ENCODE data around the gene ASXL1.
"Not testable (repeated sequence)": the region's sequence is repeated elsewhere in the genome, so short reads cannot be mapped to it uniquely, and the experiment has no call there.

ASXL1 gene

DNA sequence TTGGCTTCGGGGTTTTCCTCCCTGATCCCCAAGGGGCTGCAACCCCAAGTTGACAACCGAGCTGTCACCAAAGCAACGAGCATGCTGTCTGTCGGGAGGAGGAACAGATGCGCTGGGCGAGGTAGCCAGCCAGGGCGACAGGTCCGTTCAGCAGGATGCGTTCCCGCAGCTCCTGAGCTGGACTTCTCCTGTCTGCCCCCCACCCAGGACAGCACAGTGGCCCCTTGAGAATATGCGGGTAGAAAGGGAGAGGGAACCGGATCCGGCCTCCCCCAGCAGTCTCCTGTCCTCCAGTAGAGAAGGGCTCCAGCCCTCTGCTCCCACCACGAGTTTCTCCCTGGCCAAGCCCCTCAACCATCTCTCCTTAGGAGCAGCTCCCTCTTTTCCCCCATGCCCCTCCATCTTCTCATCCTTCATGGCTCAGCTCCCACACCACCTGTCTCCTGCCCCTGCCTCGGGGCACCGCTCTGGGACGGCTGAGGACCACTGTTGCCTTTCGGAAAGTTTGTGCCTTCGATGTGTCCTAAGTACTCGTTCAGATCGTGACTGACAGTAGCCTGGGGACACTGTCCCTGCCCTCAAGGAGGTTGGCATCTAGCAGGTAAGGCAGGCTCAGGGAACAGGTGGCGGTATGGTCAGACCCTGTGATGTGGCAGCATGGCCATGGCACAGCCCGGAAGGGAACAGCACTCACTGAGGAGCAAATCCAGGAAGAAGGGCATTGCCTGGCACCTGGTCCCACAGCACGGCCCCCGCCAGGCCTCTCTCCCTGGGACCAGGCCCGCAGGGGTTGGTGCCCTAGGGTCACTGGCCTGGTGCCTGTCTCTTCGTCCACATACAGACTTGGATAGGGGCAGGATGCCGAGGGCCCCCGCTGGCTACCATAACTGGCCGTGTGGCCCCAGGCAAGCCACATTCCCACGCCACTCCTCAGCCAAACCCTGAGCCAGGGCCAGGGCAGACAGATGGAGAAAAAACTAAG is 96.3 kb downstream of the ASXL1 start:
- no peak for DNase-seq (ENCODE audit: low read depth)

DNA sequence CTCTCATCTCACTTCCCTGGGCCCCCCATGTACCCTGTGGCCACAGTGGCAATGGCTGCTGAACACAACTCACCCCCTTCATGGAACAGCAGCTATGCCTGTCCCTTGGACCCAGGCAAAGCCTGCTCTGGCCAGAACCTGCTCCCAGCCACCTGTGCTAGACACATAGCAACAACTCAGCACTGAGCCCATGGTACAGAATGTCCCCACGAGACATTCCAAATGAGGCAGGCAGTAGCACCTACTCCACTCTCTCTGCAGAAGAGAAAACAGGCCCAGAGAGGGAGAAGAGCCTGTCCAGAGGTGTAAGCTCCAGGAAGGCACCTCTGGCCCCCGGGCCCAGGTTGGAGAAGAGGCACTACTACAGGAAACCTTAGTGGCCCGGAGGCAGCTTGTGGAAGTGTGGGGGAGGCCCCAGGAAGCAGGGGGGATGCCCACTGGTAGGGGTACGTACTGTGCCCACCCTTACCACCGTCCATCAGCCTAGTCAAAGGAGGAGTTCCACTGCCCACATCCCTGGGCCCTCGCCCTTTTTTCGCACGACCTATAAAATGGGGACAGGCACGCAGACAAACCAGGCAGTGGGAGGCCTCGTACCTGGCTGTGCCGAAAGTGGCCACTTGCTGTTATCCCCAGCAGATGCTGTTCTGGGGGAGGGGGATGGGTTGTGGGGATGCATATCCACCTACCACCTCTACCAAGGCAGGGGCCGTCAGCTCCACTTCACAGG is 97.2 kb downstream of the ASXL1 start:
- DNase-seq (ENCODE audit: low read depth), result no peak

DNA sequence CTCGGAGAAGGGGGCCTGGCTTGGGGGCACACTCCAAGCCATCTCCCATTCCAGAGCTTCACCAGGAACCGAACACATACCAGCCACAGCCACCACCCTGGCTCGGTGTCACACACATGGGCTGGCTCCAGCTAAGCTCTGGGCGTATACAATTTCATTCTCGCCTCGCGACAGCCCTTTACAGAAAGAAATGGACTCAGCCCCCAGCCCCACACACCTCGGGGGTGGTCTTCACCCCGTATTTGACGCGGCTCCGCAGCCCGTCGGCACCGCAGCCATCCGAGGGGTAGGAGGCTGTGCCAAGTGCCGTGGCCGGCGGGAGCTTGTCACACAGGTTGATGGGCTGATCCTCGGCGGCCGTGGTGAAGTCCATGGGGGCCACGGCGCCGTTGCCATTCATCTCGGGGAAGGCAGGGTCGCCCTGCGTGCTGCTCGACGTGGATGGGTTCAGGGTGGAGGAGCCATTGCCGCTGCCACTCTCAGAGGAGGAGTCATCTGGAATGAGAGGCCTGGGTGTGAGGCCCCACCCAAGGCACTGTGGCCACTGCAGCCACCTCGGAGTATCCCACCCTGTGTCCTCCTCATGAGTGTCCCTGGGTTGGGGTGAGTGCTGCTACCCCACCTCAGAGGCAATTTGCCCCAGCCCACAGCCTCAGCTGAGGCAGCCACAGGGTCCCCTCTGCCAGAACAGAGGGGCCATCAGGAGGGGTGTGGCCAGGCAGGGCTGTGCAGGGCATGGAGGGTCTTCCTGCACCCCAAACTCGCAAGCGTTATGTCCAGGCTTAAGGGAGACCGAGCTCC is 98.0 kb downstream of the ASXL1 start:
- DNase-seq (ENCODE audit: low read depth), result no peak

DNA sequence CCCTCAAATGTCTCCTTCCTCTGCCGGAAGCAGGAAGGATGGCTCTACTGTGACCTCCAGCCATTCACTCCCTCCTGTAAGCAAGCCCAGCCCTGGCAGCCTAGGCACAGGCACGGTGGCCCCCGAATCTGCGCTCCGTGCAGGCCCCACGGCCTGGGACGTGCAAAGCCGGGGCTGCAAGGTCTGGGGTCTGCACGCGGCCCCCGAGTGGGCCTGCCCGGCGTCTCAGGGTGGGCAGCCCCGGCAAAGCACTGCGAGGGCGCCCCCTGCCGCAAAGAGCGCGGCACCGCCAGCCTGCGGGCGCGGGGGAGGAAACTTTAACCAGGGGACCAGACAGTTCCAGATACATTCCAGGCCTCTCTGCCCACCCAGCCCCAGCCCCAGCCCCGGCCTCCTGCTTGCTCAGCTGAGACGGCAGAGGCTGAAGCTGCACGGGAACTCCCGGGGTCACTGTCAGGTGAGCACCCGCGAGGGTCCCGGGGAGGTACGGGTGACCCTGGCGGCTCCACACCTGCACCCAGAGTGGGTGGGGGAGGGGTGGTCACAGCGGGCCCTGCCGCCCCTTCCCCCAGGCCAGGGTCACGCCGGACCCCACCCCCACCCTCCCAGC is 98.8 kb downstream of the ASXL1 start:
- DNase-seq (ENCODE audit: low read depth), result peak; percentile 14

DNA sequence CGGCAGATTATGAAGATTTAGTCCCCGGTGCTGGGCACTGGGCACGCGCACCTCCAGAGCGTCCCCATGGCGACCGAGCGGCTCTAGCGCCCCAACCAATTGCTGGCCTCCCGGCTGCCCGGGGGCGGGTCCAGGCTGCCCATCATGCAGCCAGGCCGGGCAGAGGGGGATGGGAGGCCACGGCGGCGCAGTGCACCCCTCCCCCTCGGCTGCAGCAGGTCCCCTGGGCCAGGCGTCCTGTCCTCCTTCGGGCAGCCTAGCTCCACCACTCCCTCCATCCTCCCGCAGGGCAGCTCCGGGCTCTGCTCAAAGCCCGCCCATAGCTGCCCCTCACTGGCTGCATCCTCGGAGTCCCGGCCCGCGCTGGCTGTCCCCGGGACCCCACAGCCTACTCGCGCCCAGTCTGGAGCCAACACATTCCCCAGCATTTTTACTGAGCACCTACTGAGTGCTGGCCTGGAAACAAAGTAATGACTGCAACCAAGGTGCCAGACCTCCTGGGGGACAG is 99.4 kb downstream of the ASXL1 start:
- no peak for DNase-seq (ENCODE audit: low read depth)

DNA sequence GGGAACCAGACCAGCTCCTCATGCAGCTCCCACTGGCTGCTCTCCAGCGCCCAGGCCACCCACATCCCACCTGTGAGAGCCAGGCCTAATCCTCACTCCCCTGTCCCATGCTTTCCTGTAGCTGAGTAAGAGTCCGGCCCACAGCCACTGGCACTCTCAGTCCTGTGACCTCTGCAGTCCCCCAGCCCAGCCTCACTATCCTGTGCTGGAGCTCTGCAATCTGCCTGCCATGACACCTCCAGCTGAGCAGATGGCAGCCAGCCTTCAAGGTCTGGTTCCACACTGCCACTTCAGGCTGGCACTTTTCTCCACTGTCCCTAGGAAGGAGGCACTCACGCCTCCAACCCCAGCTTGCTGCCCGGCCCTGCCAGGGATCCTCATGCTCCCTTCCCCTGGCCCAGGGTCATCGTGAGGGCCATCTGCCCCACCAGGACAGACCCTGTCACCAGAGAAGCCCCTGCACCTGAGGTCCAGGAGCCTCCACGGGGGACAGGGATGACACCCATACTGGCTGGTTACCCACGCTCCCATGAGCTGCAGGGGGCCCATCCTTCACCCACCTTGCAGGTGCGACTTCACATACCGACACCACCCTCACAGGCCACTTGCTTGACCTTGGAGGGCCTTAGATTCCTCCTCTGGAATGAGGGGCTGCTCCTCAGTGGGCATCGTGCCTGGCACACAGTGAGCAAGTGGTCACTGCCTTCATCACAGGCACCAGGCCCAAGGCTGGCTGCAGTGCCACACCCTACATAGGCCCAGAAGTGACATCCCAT is 100.1 kb downstream of the ASXL1 start:
- DNase-seq (ENCODE audit: low read depth), result no peak

DNA sequence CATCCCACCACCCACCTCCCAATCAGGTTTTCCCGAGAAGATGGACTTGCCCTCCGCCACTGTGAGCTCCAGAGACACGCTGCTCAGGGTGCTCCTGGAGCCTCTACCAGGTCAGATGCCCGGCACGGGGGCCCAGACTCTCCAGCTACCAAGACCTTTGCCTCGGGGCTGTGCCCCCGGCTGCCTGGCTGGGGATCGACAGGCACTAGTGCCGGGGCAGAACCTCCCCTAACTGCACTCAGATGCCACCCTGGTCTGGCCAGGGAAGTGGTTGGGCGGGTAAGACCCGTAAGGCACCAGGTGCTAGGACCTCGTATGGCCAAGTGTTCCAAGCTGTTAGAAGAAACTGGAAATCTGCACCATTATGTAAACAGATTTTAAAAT is 100.7 kb downstream of the ASXL1 start:
- DNase-seq (ENCODE audit: low read depth), result no peak

DNA sequence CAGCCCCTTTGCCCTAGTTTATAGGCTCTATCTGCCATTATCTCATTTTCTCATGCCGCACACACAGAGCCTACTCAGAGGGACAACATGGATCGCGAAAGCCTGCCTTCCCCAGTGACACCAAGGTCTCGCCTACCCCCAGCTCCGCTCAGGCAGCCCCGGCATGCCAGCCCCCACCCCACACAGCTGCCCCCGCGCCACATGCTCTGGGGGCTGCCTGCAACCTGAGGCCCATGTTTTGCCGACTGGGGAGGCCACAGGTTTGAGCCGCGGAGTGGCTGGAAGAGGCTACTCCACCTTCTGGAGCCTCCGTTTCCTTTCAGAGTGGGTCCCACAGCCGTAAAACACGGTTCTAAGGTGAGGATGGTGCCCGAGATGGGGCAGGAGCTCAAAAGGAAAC is 102.1 kb downstream of the ASXL1 start:
- DNase-seq (ENCODE audit: low read depth), result no peak

DNA sequence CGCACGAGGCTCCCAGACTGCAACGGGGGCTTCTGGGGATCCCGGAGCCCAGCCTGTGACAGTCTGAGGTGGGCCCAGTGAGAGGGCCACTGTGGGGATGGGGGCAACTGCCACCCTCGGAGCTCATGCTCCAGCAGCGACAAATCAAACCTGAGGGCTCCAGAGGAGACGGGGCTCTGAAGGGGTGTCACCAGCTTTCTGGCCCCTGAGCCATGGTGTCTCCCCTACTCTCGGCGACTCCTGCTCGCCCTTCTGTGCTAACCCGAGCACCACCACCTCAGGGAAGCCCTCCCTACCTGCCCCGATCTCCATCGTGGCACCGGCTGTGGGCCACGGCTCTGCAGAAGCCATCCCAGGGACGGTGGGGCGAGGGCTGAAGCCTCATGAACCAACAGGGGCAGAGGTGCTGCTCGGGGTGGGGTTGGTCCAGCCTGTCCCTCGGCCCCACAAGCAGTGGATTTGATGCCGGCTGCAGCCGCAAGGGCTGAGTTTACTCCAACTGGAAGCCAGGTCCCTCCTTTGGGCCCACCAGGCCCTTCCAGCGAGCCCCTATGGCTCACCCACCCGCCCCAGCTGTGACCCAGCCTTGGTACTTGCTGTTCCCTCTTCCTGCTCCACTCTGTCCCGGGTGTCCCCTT is 102.7 kb downstream of the ASXL1 start:
- DNase-seq (ENCODE audit: low read depth), result no peak

DNA sequence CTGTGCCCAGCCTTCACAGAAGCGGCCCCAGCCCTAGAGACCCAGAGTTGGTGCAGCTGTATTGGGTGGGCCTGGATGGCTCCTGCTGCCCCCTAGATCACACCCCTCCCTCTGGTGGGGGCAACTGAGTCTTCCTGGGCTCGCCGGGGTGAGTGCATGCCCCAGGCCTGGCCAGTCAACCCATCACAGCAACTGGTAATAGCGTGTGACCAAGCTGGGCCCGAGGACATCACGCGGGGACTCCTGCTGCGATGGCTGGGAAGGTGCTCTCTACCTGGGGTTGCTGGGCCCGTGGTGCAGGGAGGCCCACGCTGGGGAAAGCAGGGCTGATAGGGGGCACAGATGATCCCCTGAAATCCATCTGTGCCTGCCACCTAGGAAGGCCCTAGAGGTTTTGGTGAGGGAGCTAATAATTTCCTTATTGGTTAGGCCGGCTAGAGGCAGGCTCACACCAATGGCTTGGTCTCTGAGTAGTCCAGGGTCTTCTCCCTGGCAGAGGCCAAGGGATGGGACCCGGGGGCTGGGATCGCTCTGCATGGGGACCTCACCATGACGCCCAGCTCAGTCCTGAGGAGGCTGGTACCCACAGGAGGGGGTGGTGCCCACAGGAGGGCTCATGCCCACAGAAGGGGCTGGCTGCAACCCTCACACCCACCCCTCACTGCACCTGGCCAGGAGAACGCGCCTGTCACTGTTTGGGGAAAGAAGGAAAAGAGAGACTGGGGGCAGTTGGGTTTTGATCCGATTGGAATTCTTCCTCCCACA is 103.9 kb downstream of the ASXL1 start:
- DNase-seq (ENCODE audit: low read depth), result no peak

DNA sequence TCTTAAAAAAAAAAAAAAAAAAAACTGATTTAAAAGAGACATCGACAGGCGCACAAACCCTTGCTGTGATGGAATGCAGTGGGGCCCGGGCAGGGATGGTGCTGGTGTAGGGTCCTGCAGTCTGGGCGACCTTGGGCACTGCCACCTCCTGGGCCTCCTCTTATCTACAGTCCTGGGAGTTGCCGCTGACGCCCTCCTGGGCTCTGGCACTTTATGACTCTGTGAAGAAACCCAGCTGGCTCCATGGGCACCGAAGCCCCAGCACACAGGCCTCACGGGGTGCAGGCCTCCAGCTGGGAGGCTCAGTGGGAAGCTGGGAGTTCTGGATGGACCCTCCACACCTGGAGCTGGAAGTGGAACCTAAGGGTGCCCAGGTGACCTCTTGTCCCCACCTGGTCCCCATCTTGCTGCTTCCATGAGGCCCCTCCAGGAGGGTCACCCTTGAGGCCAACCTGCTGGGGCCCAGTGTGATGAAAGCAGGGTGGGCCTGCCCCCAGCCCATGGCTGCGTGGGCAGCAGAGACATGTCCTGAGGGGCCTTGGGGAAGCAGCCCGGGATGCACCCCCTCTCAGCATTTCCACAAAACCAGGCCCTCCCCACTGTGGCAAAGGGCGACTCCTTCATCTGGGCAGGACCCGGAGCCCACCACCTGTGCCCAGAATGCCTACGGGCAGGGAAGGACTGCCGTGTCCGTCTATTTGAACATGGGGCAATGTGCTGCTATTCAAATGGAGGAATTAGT is 104.9 kb downstream of the ASXL1 start:
- DNase-seq (ENCODE audit: low read depth), result no peak

DNA sequence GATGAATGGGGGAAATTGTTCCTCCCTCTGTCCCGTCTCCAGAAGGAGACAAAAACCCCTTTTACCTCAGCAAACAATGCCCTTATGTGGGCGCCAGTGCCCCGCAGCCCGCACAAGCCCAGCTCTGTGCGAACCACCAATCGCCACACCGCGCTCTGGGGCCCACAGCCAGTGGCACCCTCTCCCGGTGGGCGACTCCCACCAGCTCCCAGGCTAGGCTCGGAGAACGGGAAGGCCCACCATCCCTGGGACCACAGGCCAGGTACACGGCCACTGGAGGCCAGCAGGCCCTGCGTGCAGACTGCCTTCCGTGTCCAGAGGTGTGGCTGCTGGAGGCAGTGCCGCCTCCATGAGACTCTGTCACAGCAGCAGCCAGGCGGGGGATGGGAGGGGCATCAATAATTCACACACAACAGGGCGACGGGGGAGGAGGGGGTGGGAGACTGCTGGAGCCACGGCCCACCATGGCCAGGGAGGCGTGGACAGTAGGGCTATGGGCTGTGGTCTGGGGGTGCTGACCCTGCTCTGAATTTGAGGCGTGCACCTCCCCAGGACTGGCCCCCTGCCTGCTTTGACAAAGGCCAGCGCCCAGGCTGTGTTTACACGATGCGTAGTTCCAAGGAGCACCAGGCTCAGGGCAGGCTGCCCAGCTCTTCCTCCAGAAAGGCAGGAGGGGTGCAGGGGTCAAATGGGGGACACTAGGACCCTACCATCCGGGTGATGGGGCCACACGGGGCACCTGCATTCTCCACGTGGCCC is 105.7 kb downstream of the ASXL1 start:
- DNase-seq (ENCODE audit: low read depth), result no peak

DNA sequence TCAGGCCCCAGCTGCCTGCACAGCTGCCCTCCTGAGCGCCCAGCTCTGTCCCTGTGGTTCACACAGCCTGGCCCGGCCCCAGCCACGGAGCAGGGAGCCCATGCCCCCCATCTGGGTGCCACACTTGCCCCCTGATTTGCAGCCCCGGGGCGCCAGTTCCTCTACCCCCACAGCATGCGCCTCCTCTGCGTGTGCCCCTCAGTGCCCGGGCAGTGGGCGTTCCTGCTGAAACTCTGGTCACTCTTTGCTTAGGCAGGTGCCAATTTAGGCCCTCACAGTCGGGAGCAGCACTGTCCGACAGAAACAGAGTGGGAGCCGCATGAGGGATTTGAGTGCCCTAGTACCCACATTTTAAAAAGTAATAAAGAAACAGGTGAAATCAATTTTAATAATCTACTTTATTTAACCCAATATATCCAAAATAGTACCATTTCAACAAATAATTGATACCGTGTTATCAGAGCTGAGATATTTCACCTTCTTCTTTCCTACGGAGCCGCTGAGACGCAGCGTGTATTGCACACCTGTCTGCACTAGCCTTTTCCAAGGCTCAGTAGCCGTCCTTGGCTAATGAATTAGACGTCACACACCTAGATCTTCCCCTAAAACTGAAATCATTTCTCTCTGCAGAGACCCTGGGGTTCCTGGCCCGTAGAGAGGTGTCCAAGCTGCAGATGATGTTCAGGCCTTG is 106.4 kb downstream of the ASXL1 start:
- DNase-seq (ENCODE audit: low read depth), result no peak

DNA sequence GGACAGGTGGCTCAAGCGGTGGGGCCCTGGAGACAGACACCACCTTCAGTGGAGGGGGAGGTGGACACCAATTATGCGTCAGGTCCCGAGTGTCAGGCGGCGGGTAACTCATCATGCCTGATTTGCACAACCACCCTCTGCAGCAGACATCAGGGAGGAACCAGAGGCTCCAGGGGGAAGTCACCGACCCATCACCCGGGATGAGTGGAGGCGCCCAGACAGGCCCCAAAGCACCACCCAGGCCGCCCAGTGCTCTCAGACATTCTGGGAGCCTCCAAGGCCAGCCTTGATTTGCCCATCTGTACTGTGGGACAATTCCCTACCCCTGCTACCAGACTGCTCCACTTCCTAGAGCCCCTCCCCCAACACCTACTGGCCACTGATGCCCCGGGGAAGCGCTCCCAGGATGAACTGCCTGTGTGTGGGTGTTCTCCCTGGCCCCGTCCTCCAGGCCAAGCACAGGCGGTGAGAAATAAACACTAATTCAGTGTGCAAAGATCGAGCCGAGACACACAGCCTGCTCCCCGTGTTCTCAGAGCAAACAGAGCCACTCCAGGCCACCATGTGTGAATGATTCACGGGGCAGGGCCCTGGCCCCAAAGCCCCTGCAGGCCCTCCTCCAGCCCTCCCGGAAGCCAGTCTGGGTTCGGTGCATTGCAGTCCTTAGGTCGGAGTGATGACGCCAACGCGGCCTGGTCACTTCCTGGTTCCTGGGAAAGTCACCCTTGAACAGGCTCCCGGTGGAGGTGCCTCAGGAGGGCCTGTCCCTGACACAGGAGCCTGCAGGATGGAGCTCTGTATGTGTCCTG is 107.2 kb downstream of the ASXL1 start:
- no peak for DNase-seq (ENCODE audit: low read depth)

DNA sequence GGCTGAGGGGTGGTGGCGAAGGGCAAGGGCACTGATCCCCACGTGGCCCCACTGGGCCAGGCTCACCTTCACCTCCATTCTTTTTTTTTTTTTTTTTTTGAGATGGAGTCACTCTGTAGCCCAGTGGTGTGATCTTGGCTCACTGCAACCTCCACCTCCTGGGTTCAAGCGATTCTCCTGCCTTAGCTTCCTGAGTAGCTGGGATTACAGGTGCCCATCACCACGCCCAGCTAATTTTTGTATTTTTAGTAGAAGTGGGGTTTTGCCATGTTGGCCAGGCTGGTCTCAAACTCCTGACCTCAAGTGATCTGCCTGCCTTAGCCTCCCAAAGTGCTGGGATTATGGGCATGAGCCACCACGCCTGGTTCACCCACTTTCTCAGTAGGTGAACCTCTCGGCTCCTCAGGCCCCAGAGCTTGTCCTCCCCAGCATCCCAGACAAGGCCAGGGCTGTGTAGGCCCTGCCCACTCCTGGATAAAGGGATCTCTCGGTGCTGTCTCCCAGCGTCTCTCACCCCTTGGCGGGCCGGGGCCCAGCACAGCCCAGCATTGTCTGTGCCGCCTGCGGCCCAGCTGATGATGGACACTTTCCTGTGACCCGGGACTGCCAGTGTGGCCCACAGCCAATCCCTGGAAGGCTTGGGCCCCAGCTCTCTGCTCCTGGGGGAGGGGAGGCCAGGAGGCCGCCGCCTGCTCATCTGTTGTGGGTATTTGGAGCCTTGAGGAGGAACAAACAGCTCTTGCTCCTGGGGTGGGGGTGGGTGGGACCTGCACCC is 108.0 kb downstream of the ASXL1 start:
- not testable (repeated sequence) for DNase-seq (ENCODE audit: low read depth)

All from stimulated activated CD8-positive, alpha-beta memory T cell treated with anti-CD3 and anti-CD28 coated beads, Interleukin-4, amount 100 ng/mL, for 24 hours (primary cell).